ENCODE results near the gene CAMK2N1.
A peak's percentile ranks its signal among the peaks of the same experiment; 100 is the strongest.
"Not testable (repeated sequence)": the region's sequence is repeated elsewhere in the genome, so short reads cannot be mapped to it uniquely, and the experiment has no call there.

Gene CAMK2N1

GRCh38 chr1:20485527-20486456, at the start of gene CAMK2N1:
CAMK2N1 (minus strand) TSS chr1:20486210; CDS start chr1:20485379, 831 bp downstream.
- Mint-ChIP-seq H3K27me3 (peaks cover 69% of the 10 kb centered on the region), H3K27ac (peak within 1 kb of the TSS; percentile 68), H3K4me3 (peak within 1 kb of the TSS; percentile 85), H3K36me3 (no peaks in the 10 kb centered on the region), H3K4me1 (peaks cover 24% of the 10 kb centered on the region), H3K9me3 (no peaks in the 10 kb centered on the region)
- ATAC-seq: peak; percentile 60

- ATAC-seq: no peak
- no peaks in the 10 kb centered on the region for H3K9me3 Mint-ChIP-seq
- H3K4me3 Mint-ChIP-seq: no peak overlapping the region
- no peaks in the 10 kb centered on the region for H3K36me3 Mint-ChIP-seq
- no peak overlapping the region for H3K27ac Mint-ChIP-seq
- no peaks in the 10 kb centered on the region for H3K4me1 Mint-ChIP-seq
- peaks cover 62% of the 10 kb centered on the region for H3K27me3 Mint-ChIP-seq
Observed at GRCh38 chr1:20534659-20535417, 48.8 kb upstream of the CAMK2N1 start.

- H3K36me3 Mint-ChIP-seq: no peaks in the 10 kb centered on the region
- H3K27ac Mint-ChIP-seq: no peak overlapping the region
- no peaks in the 10 kb centered on the region for H3K9me3 Mint-ChIP-seq
- peaks cover 65% of the 10 kb centered on the region for H3K27me3 Mint-ChIP-seq
- no peak overlapping the region for H3K4me3 Mint-ChIP-seq
- H3K4me1 Mint-ChIP-seq: no peaks in the 10 kb centered on the region
- ATAC-seq: no peak
Observed at GRCh38 chr1:20533635-20534034, 47.6 kb upstream of the CAMK2N1 start.

- no peak for ATAC-seq
- Mint-ChIP-seq H3K27me3 (peaks cover 78% of the 10 kb centered on the region), H3K36me3 (no peaks in the 10 kb centered on the region)
Observed at GRCh38 chr1:20530901-20531300, 44.9 kb upstream of the CAMK2N1 start.

GRCh38 chr1:20530306-20530705, 44.3 kb upstream of the CAMK2N1 start:
- Mint-ChIP-seq H3K4me3 (no peak overlapping the region), H3K27ac (no peak overlapping the region), H3K4me1 (no peaks in the 10 kb centered on the region), H3K27me3 (peaks cover 72% of the 10 kb centered on the region), H3K36me3 (no peaks in the 10 kb centered on the region), H3K9me3 (no peaks in the 10 kb centered on the region)
- ATAC-seq: no peak

More at GRCh38 chr1:20530901-20531300, 44.9 kb upstream of the CAMK2N1 start:
- no peak overlapping the region for H3K4me3 Mint-ChIP-seq
- no peaks in the 10 kb centered on the region for H3K9me3 Mint-ChIP-seq
- H3K27ac Mint-ChIP-seq: no peak overlapping the region
- H3K4me1 Mint-ChIP-seq: no peaks in the 10 kb centered on the region

GRCh38 chr1:20528221-20528620, 42.2 kb upstream of the CAMK2N1 start:
- H3K9me3 Mint-ChIP-seq: no peaks in the 10 kb centered on the region
- H3K36me3 Mint-ChIP-seq: no peaks in the 10 kb centered on the region
- H3K27ac Mint-ChIP-seq: no peak overlapping the region
- no peaks in the 10 kb centered on the region for H3K4me1 Mint-ChIP-seq
- no peak overlapping the region for H3K4me3 Mint-ChIP-seq
- H3K27me3 Mint-ChIP-seq: peaks cover 51% of the 10 kb centered on the region
- ATAC-seq: no peak

GRCh38 chr1:20526267-20526666, 40.3 kb upstream of the CAMK2N1 start:
- no peak for ATAC-seq
- no peaks in the 10 kb centered on the region for H3K36me3 Mint-ChIP-seq
- no peak overlapping the region for H3K4me3 Mint-ChIP-seq
- H3K27ac Mint-ChIP-seq: no peak overlapping the region
- H3K9me3 Mint-ChIP-seq: no peaks in the 10 kb centered on the region
- peaks cover 39% of the 10 kb centered on the region for H3K27me3 Mint-ChIP-seq
- H3K4me1 Mint-ChIP-seq: peaks cover 6% of the 10 kb centered on the region

GRCh38 chr1:20521960-20522861, 36.2 kb upstream of the CAMK2N1 start:
- Mint-ChIP-seq H3K27ac (no peak overlapping the region), H3K4me3 (no peak overlapping the region), H3K36me3 (no peaks in the 10 kb centered on the region), H3K27me3 (peaks cover 9% of the 10 kb centered on the region), H3K4me1 (peaks cover 6% of the 10 kb centered on the region), H3K9me3 (no peaks in the 10 kb centered on the region)
- no peak for ATAC-seq

GRCh38 chr1:20519609-20520262, 33.7 kb upstream of the CAMK2N1 start:
- not testable (repeated sequence) for H3K4me3 Mint-ChIP-seq, ATAC-seq

GRCh38 chr1:20511518-20512428, 25.8 kb upstream of the CAMK2N1 start:
- Mint-ChIP-seq H3K36me3 (no peaks in the 10 kb centered on the region), H3K4me1 (peaks cover 16% of the 10 kb centered on the region), H3K27ac (no peak overlapping the region), H3K4me3 (no peak overlapping the region), H3K9me3 (no peaks in the 10 kb centered on the region), H3K27me3 (peaks cover 28% of the 10 kb centered on the region)
- no peak for ATAC-seq

More at GRCh38 chr1:20519609-20520262, 33.7 kb upstream of the CAMK2N1 start:
- not testable (repeated sequence) for H3K36me3 Mint-ChIP-seq, H3K9me3 Mint-ChIP-seq, H3K4me1 Mint-ChIP-seq, H3K27ac Mint-ChIP-seq
- H3K27me3 Mint-ChIP-seq: peaks cover 25% of the 10 kb centered on the region

GRCh38 chr1:20508411-20508771, 22.4 kb upstream of the CAMK2N1 start:
- Mint-ChIP-seq H3K36me3 (peaks cover 5% of the 10 kb centered on the region), H3K27ac (peak overlapping the region; percentile 82), H3K4me1 (peaks cover 40% of the 10 kb centered on the region), H3K27me3 (peaks cover 9% of the 10 kb centered on the region), H3K4me3 (peak overlapping the region; percentile 83), H3K9me3 (no peaks in the 10 kb centered on the region)
- no peak for ATAC-seq

GRCh38 chr1:20507564-20508410, 21.8 kb upstream of the CAMK2N1 start, which contains the start of gene MUL1:
MUL1 (minus strand) TSS chr1:20508151; CDS start chr1:20508024, 127 bp downstream.
- peaks cover 5% of the 10 kb centered on the region for H3K36me3 Mint-ChIP-seq
- peaks cover 3% of the 10 kb centered on the region for H3K27me3 Mint-ChIP-seq
- no peaks in the 10 kb centered on the region for H3K9me3 Mint-ChIP-seq
- peak within 1 kb of the TSS; percentile 83 for H3K4me3 Mint-ChIP-seq
- peaks cover 40% of the 10 kb centered on the region for H3K4me1 Mint-ChIP-seq
- peak within 1 kb of the TSS; percentile 82 for H3K27ac Mint-ChIP-seq
- ATAC-seq: peak; percentile 98

GRCh38 chr1:20507248-20507563, 21.2 kb upstream of the CAMK2N1 start:
- peak overlapping the region; percentile 83 for H3K4me3 Mint-ChIP-seq
- H3K36me3 Mint-ChIP-seq: peaks cover 5% of the 10 kb centered on the region
- H3K27ac Mint-ChIP-seq: peak overlapping the region; percentile 82
- H3K9me3 Mint-ChIP-seq: no peaks in the 10 kb centered on the region
- peak; percentile 29 for ATAC-seq
- peaks cover 40% of the 10 kb centered on the region for H3K4me1 Mint-ChIP-seq
- H3K27me3 Mint-ChIP-seq: no peaks in the 10 kb centered on the region
